Neural crest cell (in vitro differentiated cells): Measurements from ENCODE around the gene PGAP6. TPM values are rescaled to one million over a fixed set of nuclear protein-coding genes. Genes with fewer than 3 reads are reported as not detected.

Experiments used
- DNase-seq: peaks from one replicate; pipeline ENCODE4 v3.0.0; 2021; ENCODE audit warnings: low read depth, mixed read lengths, low spot score
- H3K27ac Mint-ChIP-seq: one replicate; pipeline ENCODE4 v1.8.0; 2021; ENCODE audit warnings: mild to moderate bottlenecking, mixed read lengths; ENCODE audit not compliant: unreplicated experiment
- H3K27me3 Mint-ChIP-seq: 2 replicates; pipeline ENCODE4 v1.8.0; 2021; ENCODE audit warnings: low read depth, mild to moderate bottlenecking, mixed read lengths
- H3K36me3 Mint-ChIP-seq: 2 replicates; pipeline ENCODE4 v1.8.0; 2021; ENCODE audit warnings: low read depth, mild to moderate bottlenecking, mixed read lengths
- H3K4me1 Mint-ChIP-seq: 2 replicates; pipeline ENCODE4 v1.8.0; 2021; ENCODE audit warnings: mixed read lengths
- H3K4me3 Mint-ChIP-seq: one replicate; pipeline ENCODE4 v1.8.0; 2021; ENCODE audit warnings: mild to moderate bottlenecking, mixed read lengths
- H3K9me3 Mint-ChIP-seq: 2 replicates; pipeline ENCODE4 v1.8.0; 2021; ENCODE audit warnings: mixed read lengths
- total RNA-seq: library from RNA; stranded (reverse); gene quantifications from 2 replicates; pipeline ENCODE4 v1.2.1, GENCODE V29; 2021
- TF ChIP-seq, protein P1 (sequence below): fragments of 200-600 bp; sonication (generic); conservative IDR thresholded peaks from 2 replicates; pipeline ENCODE4 v1.5.0; 2021; ENCODE audit warnings: antibody characterized with exemption, mild to moderate bottlenecking

Gene PGAP6
- total RNA-seq, 1 donor from 2014 or later, result 62.0 TPM

DNA sequence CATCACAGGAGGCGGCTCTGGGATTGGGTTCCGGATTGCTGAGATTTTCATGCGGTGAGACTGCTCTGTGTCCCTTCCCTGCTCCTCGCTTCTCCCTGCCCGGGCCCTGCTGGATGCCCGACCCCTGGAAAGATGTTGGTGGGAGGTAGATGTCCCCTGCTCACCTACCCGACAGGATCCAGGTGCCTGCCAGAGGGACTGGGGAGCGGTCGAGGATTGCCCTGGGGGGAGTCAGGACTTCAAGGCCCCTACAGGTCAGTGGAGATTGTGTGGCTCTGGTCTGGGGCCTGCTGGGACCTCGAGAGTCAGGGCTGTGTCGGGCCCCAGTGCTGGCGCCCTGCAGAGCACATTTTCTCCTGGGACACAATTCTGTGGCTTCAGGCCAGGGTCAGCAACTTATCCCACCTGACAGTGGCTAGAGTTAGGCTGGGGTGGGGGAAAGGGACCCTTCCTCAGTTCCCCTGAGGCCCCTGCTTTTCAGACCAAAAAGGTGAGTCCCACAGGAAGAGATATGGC, 23.3 kb upstream of the PGAP6 start:
- no peak for DNase-seq
- Mint-ChIP-seq H3K9me3 (no peaks in the 10 kb centered on the region), H3K4me1 (no peaks in the 10 kb centered on the region), H3K4me3 (peak overlapping the region; percentile 52), H3K27ac (no peak overlapping the region), H3K27me3 (no peaks in the 10 kb centered on the region), H3K36me3 (no peaks in the 10 kb centered on the region)
- TF ChIP-seq, protein P1, sequence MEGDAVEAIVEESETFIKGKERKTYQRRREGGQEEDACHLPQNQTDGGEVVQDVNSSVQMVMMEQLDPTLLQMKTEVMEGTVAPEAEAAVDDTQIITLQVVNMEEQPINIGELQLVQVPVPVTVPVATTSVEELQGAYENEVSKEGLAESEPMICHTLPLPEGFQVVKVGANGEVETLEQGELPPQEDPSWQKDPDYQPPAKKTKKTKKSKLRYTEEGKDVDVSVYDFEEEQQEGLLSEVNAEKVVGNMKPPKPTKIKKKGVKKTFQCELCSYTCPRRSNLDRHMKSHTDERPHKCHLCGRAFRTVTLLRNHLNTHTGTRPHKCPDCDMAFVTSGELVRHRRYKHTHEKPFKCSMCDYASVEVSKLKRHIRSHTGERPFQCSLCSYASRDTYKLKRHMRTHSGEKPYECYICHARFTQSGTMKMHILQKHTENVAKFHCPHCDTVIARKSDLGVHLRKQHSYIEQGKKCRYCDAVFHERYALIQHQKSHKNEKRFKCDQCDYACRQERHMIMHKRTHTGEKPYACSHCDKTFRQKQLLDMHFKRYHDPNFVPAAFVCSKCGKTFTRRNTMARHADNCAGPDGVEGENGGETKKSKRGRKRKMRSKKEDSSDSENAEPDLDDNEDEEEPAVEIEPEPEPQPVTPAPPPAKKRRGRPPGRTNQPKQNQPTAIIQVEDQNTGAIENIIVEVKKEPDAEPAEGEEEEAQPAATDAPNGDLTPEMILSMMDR, result no peak

DNA sequence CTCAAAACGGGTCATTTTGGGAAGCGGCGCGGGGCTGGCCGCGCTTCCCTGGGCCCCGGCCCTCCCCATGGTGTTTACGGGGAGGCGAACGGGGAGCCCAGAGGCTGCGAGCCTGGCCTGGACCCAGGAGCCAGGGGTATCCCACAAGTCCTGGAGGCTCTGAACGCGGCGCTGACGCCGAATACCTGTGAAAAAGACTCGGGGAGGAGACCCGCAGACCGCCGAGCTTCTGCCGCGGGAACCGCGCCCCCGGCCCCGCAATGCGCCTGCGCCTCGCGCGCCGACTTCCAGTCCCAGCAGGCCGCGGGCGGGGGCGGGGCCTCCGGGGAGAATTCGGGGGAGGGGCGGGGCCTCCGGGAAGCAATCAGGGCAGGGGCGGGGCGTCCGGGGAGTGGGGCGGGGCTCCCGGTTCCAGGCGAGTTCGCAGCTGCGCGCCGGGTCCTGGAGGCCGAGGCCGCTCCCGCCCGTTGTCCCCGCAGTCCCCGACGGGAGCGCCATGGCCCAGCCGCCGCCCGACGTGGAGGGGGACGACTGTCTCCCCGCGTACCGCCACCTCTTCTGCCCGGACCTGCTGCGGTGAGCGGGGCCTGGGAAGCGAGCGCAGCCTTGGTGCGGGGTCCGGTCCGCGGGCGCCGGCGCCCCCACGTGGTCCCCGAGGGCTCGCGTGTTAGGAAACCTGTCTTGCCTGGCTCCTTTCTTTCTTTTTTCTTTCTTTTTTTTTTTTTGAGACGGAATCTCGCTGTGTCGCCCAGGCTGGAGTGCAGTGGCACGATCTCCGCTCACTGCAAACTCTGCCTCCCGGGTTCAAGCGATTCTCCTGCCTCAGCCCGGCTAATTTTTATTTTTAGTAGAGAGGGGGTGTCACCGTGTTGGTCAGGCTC, 19.9 kb upstream of the PGAP6 start, which contains the start of gene DECR2:
TSS of gene DECR2 (plus strand) at position 418 of the 881 bp plus-strand sequence. CDS start at position 497, 79 bp downstream.
- H3K4me3 Mint-ChIP-seq, result peak within 1 kb of the TSS; percentile 87
- TF ChIP-seq, protein P1, result peak; percentile 58
- H3K9me3 Mint-ChIP-seq, result no peaks in the 10 kb centered on the region
- H3K4me1 Mint-ChIP-seq, result peaks cover 12% of the 10 kb centered on the region
- H3K27me3 Mint-ChIP-seq, result peaks cover 1% of the 10 kb centered on the region
- H3K36me3 Mint-ChIP-seq, result no peaks in the 10 kb centered on the region
- peak within 1 kb of the TSS; percentile 75 for H3K27ac Mint-ChIP-seq
- DNase-seq, result peak; percentile 97

DNA sequence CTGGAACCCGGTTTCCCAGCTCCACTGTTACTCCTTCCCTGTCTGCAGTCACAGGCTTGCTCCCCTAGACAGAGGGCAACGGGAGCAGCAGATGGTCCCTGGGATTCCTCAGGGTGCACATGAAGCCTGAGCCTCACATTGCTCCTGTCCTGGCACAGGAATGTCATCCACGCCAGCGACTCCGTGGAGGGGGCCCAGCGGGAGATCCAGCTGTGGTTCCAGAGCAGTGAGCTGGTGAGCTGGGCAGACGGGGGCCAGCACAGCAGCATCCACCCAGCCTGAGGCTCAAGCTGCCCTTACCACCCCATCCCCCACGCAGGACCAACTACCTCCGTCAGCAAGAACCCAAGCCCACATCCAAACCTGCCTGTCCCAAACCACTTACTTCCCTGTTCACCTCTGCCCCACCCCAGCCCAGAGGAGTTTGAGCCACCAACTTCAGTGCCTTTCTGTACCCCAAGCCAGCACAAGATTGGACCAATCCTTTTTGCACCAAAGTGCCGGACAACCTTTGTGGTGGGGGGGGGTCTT, 18.3 kb upstream of the PGAP6 start:
- Mint-ChIP-seq H3K36me3 (no peaks in the 10 kb centered on the region), H3K27ac (no peak overlapping the region), H3K9me3 (no peaks in the 10 kb centered on the region), H3K4me3 (peak overlapping the region; percentile 86), H3K4me1 (peaks cover 21% of the 10 kb centered on the region), H3K27me3 (peaks cover 6% of the 10 kb centered on the region)
- DNase-seq, result no peak
- TF ChIP-seq, protein P1, result no peak

DNA sequence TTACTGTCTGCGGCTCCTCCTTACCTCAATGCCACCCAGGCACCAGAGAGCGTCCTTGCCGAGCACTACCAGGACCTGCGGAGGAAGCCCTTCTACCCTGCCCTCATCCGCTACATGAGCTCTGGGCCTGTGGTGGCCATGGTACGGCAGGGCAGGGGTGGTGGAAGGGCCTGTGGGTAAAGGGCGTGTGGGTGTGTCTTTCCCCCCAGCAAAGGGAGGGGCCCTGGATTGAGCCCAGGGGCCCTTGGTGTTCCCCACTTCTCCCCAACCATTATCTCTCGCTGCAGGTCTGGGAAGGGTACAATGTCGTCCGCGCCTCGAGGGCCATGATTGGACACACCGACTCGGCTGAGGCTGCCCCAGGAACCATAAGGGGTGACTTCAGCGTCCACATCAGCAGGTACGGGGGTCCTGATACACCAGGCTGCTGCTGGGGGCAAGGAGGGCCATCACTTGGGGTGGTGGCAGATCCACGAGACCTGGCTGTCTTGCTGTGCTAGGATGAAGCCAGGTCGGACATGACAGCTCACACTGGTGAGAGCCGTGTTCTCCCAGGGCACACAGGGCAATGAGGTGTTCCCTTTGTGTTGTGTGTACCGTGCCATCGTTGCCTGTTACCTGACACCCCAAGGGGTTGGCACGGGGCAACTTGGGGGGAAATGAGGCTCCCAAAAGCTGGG, 17.7 kb upstream of the PGAP6 start:
- DNase-seq, result no peak
- Mint-ChIP-seq H3K36me3 (no peaks in the 10 kb centered on the region), H3K4me3 (peak overlapping the region; percentile 86), H3K9me3 (no peaks in the 10 kb centered on the region), H3K4me1 (peaks cover 21% of the 10 kb centered on the region), H3K27ac (peak overlapping the region; percentile 43), H3K27me3 (peaks cover 6% of the 10 kb centered on the region)
- TF ChIP-seq, protein P1, result no peak

- H3K4me3 Mint-ChIP-seq, result peak overlapping the region; percentile 86
- H3K4me1 Mint-ChIP-seq, result peaks cover 21% of the 10 kb centered on the region
- no peaks in the 10 kb centered on the region for H3K36me3 Mint-ChIP-seq
- H3K9me3 Mint-ChIP-seq, result no peaks in the 10 kb centered on the region
- peak overlapping the region; percentile 50 for H3K27ac Mint-ChIP-seq
- DNase-seq, result no peak
- H3K27me3 Mint-ChIP-seq, result peaks cover 6% of the 10 kb centered on the region
- TF ChIP-seq, protein P1, result no peak
Measured at GRCh38 chr16:398561-399339, 17.0 kb upstream of the PGAP6 start.
